ENCODE results near the gene RANBP9. TPM values are rescaled to one million over a fixed set of nuclear protein-coding genes. Genes with fewer than 3 reads are reported as not detected.

RANBP9 gene
- total RNA-seq, 1 donor = 53.9 TPM

DNA sequence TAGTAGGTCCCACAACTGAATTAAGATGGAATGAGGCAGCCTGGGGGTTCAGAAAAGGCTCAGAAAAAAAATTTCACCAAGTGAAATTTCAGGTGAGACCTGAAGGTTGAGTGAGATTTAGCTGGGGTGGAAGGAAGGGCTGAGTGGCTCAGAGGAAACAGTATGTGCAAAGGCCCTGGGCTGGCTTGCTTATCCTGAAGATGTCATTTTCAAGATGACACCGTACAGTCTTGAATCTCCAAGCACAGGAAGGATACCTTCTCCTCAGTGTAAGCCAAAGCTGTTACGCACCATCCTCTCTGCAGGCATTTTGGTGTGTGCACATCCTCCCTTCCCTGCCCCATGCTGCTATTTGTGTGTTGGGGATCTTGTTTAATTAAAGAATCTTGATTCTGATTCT is 43.0 kb upstream of the RANBP9 start:
- no peak overlapping the region for H3K27ac ChIP-seq (ENCODE audit: low read depth, low read length)
- no peaks in the 10 kb centered on the region for H4K20me1 ChIP-seq (ENCODE audit: insufficient read depth, low read length)
- H2AFZ ChIP-seq (ENCODE audit: low read length) = no peak overlapping the region
- H3K79me2 ChIP-seq (ENCODE audit: insufficient read depth, low read length) = no peaks in the 10 kb centered on the region
- no peak for DNase-seq (ENCODE audit: insufficient read length, low spot score, missing footprints)
- no peak overlapping the region for H3K4me2 ChIP-seq (ENCODE audit: insufficient read depth, low read length)
- H3K4me1 ChIP-seq (ENCODE audit: insufficient read depth, low read length) = no peaks in the 10 kb centered on the region
- H3K36me3 ChIP-seq (ENCODE audit: insufficient read depth, low read length) = no peaks in the 10 kb centered on the region
- TF ChIP-seq, protein P1, sequence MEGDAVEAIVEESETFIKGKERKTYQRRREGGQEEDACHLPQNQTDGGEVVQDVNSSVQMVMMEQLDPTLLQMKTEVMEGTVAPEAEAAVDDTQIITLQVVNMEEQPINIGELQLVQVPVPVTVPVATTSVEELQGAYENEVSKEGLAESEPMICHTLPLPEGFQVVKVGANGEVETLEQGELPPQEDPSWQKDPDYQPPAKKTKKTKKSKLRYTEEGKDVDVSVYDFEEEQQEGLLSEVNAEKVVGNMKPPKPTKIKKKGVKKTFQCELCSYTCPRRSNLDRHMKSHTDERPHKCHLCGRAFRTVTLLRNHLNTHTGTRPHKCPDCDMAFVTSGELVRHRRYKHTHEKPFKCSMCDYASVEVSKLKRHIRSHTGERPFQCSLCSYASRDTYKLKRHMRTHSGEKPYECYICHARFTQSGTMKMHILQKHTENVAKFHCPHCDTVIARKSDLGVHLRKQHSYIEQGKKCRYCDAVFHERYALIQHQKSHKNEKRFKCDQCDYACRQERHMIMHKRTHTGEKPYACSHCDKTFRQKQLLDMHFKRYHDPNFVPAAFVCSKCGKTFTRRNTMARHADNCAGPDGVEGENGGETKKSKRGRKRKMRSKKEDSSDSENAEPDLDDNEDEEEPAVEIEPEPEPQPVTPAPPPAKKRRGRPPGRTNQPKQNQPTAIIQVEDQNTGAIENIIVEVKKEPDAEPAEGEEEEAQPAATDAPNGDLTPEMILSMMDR (IDR thresholded peaks at IDR 0.05; ENCODE audit: extremely low read depth, low read depth, low read length) = no peak
- no peaks in the 10 kb centered on the region for H3K9me3 ChIP-seq (ENCODE audit: low read depth, low read length)
- H3K27me3 ChIP-seq (ENCODE audit: insufficient read depth, low read length) = no peaks in the 10 kb centered on the region
- H3K4me3 ChIP-seq (ENCODE audit: insufficient read depth, low read length) = no peak overlapping the region

DNA sequence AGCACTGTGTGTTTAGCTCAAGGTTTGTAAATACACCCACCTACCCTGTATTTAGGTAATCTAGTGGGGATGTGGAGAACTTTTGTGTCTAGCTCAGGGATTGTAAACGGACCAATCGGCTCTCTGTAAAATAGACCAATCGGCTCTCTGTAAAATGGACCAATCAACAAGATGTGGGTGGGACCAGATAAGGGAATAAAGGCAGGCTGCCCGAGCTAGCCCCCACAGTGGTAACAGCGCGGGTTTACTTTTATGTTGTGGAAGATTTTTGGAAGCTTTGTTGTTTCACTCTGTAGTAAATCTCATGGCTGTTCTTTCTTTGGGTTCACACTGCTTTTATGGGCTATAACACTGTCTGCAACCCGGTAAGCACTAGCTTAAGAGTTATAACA is 32.1 kb upstream of the RANBP9 start:
- Histone ChIP-seq H3K4me1 (ENCODE audit: insufficient read depth, low read length) (no peaks in the 10 kb centered on the region), H3K4me2 (ENCODE audit: insufficient read depth, low read length) (no peak overlapping the region), H3K4me3 (ENCODE audit: insufficient read depth, low read length) (no peak overlapping the region), H2AFZ (ENCODE audit: low read length) (no peak overlapping the region), H3K36me3 (ENCODE audit: insufficient read depth, low read length) (no peaks in the 10 kb centered on the region), H3K9me3 (ENCODE audit: low read depth, low read length) (no peaks in the 10 kb centered on the region), H4K20me1 (ENCODE audit: insufficient read depth, low read length) (no peaks in the 10 kb centered on the region), H3K79me2 (ENCODE audit: insufficient read depth, low read length) (no peaks in the 10 kb centered on the region), H3K27me3 (ENCODE audit: insufficient read depth, low read length) (no peaks in the 10 kb centered on the region), H3K27ac (ENCODE audit: low read depth, low read length) (no peak overlapping the region)
- no peak for DNase-seq (ENCODE audit: insufficient read length, low spot score, missing footprints)
- TF ChIP-seq, protein P1 (IDR thresholded peaks at IDR 0.05; ENCODE audit: extremely low read depth, low read depth, low read length) = no peak

- Histone ChIP-seq H3K27ac (ENCODE audit: low read depth, low read length) (no peak overlapping the region), H3K4me2 (ENCODE audit: insufficient read depth, low read length) (no peak overlapping the region), H4K20me1 (ENCODE audit: insufficient read depth, low read length) (no peaks in the 10 kb centered on the region), H3K36me3 (ENCODE audit: insufficient read depth, low read length) (no peaks in the 10 kb centered on the region), H3K79me2 (ENCODE audit: insufficient read depth, low read length) (no peaks in the 10 kb centered on the region), H3K9me3 (ENCODE audit: low read depth, low read length) (no peaks in the 10 kb centered on the region), H2AFZ (ENCODE audit: low read length) (no peak overlapping the region), H3K4me1 (ENCODE audit: insufficient read depth, low read length) (no peaks in the 10 kb centered on the region), H3K4me3 (ENCODE audit: insufficient read depth, low read length) (no peak overlapping the region), H3K27me3 (ENCODE audit: insufficient read depth, low read length) (no peaks in the 10 kb centered on the region)
- no peak for DNase-seq (ENCODE audit: insufficient read length, low spot score, missing footprints)
- TF ChIP-seq, protein P1 (IDR thresholded peaks at IDR 0.05; ENCODE audit: extremely low read depth, low read depth, low read length) = no peak
These were observed 31.5 kb upstream of the RANBP9 start for GRCh38 chr6:13742961-13743735.

- Histone ChIP-seq H3K4me2 (ENCODE audit: insufficient read depth, low read length) (no peak overlapping the region), H3K9me3 (ENCODE audit: low read depth, low read length) (no peaks in the 10 kb centered on the region), H4K20me1 (ENCODE audit: insufficient read depth, low read length) (no peaks in the 10 kb centered on the region), H3K79me2 (ENCODE audit: insufficient read depth, low read length) (no peaks in the 10 kb centered on the region), H2AFZ (ENCODE audit: low read length) (no peak overlapping the region), H3K27ac (ENCODE audit: low read depth, low read length) (no peak overlapping the region), H3K4me3 (ENCODE audit: insufficient read depth, low read length) (no peak overlapping the region), H3K36me3 (ENCODE audit: insufficient read depth, low read length) (no peaks in the 10 kb centered on the region), H3K27me3 (ENCODE audit: insufficient read depth, low read length) (no peaks in the 10 kb centered on the region), H3K4me1 (ENCODE audit: insufficient read depth, low read length) (no peaks in the 10 kb centered on the region)
- TF ChIP-seq, protein P1 (IDR thresholded peaks at IDR 0.05; ENCODE audit: extremely low read depth, low read depth, low read length) = no peak
- DNase-seq (ENCODE audit: insufficient read length, low spot score, missing footprints) = no peak
These were observed 29.7 kb upstream of the RANBP9 start for GRCh38 chr6:13741365-13741764.
